ENCODE data around the gene ADCY9.
"Not testable (repeated sequence)": the region's sequence is repeated elsewhere in the genome, so short reads cannot be mapped to it uniquely, and the experiment has no call there.

The ADCY9 gene

GRCh38 chr16:4116325-4117249 is at the start of gene ADCY9:
TSS of gene ADCY9 (minus strand) at chr16:4116442. CDS start at chr16:4115442, 1,000 bp downstream.
- peak; percentile 36 to 54 for DNase-seq (ENCODE audit: low read depth in 2 of 2)

- no peak for DNase-seq (ENCODE audit: low read depth in 2 of 2)
Measured at GRCh38 chr16:4160658-4161430, 44.6 kb upstream of the ADCY9 start.

DNA sequence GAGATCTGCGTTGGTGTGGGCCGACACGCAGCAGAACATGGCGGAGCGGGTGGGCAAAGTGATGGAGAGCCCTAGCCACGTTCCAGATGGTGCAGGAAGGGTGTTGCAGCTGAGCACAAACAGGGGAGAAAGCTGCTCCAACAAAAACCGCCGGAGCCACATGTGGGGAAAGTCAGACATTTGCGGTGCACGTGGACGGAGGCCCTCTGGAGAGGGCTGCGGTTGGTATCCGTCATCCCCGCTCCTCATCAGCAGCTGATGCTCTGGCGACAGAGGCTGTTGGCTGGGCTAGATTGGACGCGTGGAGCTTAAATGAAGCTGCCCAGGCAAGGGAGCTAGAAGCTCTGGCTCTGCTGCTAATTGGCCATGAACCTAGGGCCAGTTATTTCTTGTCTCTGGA is 43.5 kb upstream of the ADCY9 start:
- no peak for DNase-seq (ENCODE audit: low read depth in 2 of 2)

DNA sequence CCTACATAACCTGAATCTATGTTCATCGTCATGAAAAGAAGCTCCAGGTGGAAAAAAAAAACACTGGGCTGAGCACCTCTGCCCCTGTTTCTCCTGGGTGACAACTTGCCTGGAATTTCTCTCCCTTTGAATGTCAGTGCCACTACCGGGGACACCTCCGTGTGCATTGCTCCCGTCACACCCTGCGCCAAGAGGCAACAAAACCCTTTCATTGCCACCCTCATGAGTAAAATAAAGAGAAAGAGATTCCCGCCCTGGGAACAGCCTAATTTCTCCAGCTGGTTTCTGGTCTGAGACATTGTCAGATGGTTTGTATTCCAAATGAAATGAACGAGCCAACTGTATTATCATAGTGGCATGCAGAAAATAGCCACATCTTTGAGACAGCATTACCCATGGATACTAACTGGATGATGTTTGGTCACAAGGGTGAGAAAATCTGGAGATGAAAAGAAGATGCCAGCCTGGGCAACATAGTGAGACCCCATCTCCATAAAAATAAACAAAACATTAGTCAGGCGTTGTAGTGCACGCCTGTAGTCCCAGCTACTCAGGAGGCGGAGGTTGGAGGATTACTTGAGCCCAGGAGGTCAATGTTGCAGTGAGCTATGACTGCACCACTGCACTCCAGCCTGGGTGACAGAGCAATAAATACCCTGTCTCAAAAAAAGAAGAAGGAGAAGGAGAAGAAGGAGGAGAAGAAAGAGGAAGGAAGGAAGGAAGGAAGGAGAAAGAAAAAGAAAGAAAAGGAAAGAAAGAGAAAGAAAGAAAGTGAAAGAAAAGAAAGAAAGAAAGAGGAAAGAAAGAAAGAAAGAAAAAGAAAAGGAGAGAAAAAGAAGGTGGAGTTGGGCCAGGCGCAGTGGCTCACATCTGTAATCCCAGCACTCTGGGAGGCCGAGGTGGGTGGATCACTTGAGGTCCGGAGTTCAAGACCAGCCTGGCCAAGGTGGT is 42.2 kb upstream of the ADCY9 start:
- DNase-seq (ENCODE audit: low read depth in 2 of 2), result no peak

- DNase-seq (ENCODE audit: low read depth in 2 of 2), result no peak
Measured at GRCh38 chr16:4157376-4157825, 41.2 kb upstream of the ADCY9 start.

GRCh38 chr16:4156503-4156902 is 40.3 kb upstream of the ADCY9 start:
- not testable (repeated sequence) for DNase-seq (ENCODE audit: low read depth in 2 of 2)

DNA sequence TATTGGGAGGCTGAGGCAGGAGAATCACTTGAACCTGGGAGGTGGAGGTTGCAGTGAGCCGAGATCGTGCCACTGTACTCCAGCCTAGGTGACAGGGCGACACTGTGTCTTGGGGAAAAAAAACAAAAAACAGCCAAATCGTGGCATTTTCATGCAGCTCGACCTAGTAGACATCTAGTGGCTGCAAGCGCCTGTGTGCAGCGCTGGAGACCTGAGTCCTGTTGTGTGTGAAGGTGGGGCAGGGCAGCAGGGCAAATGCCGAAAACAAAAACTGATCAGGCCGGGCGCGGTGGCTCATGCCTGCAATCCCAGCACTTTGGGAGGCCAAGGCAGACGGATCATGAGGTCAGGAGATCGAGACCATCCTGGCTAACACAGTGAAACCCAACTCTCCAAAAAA is 37.1 kb upstream of the ADCY9 start:
- not testable (repeated sequence) for DNase-seq (ENCODE audit: low read depth in 2 of 2)

DNA sequence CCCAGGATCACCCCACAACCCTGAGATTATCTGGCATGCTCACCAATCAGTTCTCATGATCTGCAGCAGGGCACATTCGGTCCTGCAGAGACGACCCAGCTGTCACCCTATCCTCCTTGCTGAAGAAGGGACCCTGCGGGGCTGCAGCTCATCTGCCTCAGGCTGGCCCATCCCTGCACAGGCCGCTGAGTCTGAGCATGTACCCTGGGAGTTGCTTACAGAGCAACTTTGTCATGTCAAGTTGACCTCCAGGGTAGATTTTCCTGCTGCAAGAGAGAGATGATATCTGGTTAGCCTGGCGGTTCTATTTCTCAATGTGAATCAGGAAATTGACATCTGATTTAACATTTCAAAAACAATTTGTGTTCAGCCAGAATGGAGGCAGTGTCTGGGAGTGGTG is 36.0 kb upstream of the ADCY9 start:
- DNase-seq (ENCODE audit: low read depth in 2 of 2), result no peak

- DNase-seq (ENCODE audit: low read depth in 2 of 2), result no peak
Measured at GRCh38 chr16:4147236-4147635, 31.0 kb upstream of the ADCY9 start.

DNA sequence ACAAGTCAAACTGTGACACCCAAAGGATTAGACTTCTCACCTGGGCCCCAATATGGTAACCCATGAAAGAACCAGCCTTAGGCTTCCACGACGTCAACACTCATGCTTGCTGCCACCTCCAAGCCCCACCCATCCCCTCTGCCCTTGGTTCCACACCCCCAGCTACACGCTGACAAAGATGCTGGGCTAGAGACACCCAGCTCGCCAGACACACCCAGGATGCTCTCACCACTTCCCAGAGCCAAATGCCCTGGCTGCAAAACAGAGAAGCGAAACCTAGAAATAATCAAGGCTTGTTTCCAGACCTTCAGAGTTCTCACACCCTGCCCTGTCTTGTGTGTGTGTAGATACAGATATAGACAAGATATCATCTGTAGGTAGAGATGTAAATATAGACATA is 26.0 kb upstream of the ADCY9 start:
- DNase-seq (ENCODE audit: low read depth in 2 of 2), result no peak

GRCh38 chr16:4141604-4142003 is 25.4 kb upstream of the ADCY9 start:
- DNase-seq (ENCODE audit: low read depth in 2 of 2), result no peak

- DNase-seq (ENCODE audit: low read depth in 2 of 2), result no peak
Measured at GRCh38 chr16:4140652-4141051, 24.4 kb upstream of the ADCY9 start.

GRCh38 chr16:4139968-4140367 is 23.7 kb upstream of the ADCY9 start:
- DNase-seq (ENCODE audit: low read depth in 2 of 2), result no peak

DNA sequence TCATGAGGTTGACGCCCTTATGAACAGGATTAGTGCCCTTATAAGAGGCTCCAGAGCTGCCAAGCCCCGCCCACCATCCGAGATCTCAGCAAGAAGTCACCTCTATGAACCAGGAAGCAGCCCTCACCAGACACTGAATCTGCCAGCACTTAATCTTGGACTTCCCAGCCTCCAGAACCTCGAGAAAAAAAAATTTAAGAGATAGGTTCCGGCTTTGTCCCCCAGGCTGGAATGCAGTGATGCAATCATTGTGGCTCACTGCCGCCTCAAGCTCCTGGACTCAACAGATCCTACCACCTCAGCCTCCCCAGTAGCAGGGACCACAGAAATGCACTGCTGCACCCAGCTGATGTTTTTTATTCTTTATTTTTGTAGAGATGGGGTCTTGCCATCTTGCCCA is 22.5 kb upstream of the ADCY9 start:
- DNase-seq (ENCODE audit: low read depth in 2 of 2), result no peak

GRCh38 chr16:4137438-4137837 is 21.2 kb upstream of the ADCY9 start:
- no peak for DNase-seq (ENCODE audit: low read depth in 2 of 2)

DNA sequence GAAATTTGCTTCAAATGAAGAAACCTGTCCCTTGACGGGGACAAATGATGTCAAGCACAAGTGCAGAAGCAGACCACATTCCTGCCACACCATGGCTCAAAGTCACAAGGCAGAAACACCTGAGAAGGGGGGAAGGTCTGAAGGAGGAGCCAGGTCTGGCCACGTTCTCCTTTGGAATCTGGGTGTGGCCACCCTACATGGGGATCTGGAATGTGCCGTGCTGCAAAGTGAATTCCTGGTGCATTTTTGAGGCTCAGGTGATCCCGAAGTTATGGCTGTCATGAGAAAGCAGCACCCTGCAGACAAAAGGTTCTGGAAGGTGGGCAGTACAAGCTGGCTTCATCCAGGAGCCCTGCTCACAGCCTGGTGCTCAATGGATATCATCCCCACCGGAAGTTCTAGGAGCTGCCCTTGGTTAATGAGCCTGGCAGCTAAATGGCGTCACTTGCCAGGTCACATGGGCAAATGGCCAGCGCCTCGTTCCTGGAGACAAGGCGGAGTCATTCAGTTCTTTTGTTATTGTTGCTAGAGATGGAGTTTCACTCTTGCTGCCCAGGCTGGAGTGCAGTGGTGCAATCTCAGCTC is 20.1 kb upstream of the ADCY9 start:
- DNase-seq (ENCODE audit: low read depth in 2 of 2), result no peak

GRCh38 chr16:4135537-4135936 is 19.3 kb upstream of the ADCY9 start:
- no peak for DNase-seq (ENCODE audit: low read depth in 2 of 2)

- no peak for DNase-seq (ENCODE audit: low read depth in 2 of 2)
Measured at GRCh38 chr16:4133897-4134372, 17.7 kb upstream of the ADCY9 start.

- no peak for DNase-seq (ENCODE audit: low read depth in 2 of 2)
Measured at GRCh38 chr16:4131621-4132020, 15.4 kb upstream of the ADCY9 start.

DNA sequence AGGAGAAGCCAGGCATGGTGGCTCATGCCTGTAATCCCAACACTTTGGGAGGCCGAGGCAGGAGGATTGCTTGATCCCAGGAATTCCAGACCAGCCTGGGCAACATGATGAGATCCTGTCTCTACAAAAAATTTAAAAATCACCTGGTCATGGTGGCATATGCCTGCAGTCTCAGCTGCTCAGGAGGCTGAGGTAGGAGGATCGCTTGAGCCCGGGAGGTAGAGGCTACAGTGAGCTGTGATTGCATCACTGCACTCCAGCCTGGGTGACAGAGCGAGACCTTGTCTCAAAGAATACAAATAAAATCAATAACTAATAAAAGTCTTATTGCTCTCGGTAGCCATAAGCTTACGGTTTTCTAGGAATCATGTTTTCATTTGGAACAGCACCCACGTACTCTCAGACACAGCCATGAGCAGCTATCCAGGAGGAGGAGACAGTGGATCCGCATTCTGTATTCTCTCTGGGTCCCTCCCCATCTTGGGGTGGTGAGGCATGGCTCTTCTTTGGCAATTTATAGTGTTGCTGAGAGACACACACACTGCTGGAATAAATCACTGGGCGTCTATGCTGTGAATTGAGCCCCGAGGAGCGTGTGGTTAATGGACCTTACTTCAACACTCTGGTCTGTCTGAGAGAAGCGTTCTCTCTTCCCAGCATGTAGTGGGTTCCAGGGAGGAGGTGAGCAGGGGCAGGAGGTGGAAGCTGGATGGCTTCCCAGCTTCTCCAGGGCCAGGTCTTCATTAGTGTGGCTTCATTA is 8.5 kb upstream of the ADCY9 start:
- no peak for DNase-seq (ENCODE audit: low read depth in 2 of 2)

Data from stimulated activated CD8-positive, alpha-beta memory T cell treated with anti-CD3 and anti-CD28 coated beads, Interleukin-15, amount 100 ng/mL, for 4 hours (primary cell).